NCI-H748 (cell line): Measurements from ENCODE around the gene SPC25.
A peak's percentile ranks its signal among the peaks of the same experiment; 100 is the strongest.
"Not testable (repeated sequence)": the region's sequence is repeated elsewhere in the genome, so short reads cannot be mapped to it uniquely, and the experiment has no call there.

Experiments
- DNase-seq: peaks from one replicate; lab custom pipeline; 2025; ENCODE audit not compliant: unreplicated experiment; lab: John Stamatoyannopoulos, UW

The SPC25 gene

GRCh38 chr2:168903888-168904287, 13.7 kb upstream of the SPC25 start:
- DNase-seq: no peak

GRCh38 chr2:168901003-168901402, 10.8 kb upstream of the SPC25 start, which contains the start of gene G6PC2:
Gene G6PC2 (plus strand): TSS chr2:168901291. CDS start chr2:168901332, 41 bp downstream.
- DNase-seq: peak; percentile 36

- DNase-seq: no peak
Measured at GRCh38 chr2:168897449-168897848, 7.2 kb upstream of the SPC25 start.

- DNase-seq: no peak
Measured at GRCh38 chr2:168896783-168897182, 6.6 kb upstream of the SPC25 start.

GRCh38 chr2:168895771-168896170, 5.5 kb upstream of the SPC25 start:
- DNase-seq: peak; percentile 19

GRCh38 chr2:168894720-168895119, 4.5 kb upstream of the SPC25 start:
- DNase-seq: no peak

- DNase-seq: no peak
Measured at GRCh38 chr2:168894101-168894500, 3.9 kb upstream of the SPC25 start.

- no peak for DNase-seq
Measured at GRCh38 chr2:168892327-168892726, 2.1 kb upstream of the SPC25 start.

- DNase-seq: no peak
Measured at GRCh38 chr2:168889635-168890005, 610 bp downstream of the SPC25 start.

- no peak for DNase-seq
Measured at GRCh38 chr2:168884975-168885374, 5.3 kb downstream of the SPC25 start.

- not testable (repeated sequence) for DNase-seq
Measured at GRCh38 chr2:168882163-168882562, 8.1 kb downstream of the SPC25 start.

GRCh38 chr2:168874368-168875054, 15.7 kb downstream of the SPC25 start:
- DNase-seq: no peak

- not testable (repeated sequence) for DNase-seq
Measured at GRCh38 chr2:168870824-168871223, 19.4 kb downstream of the SPC25 start.

- not testable (repeated sequence) for DNase-seq
Measured at GRCh38 chr2:168870369-168870768, 19.9 kb downstream of the SPC25 start.

- DNase-seq: not testable (repeated sequence)
Measured at GRCh38 chr2:168867164-168867563, 23.1 kb downstream of the SPC25 start.

- no peak for DNase-seq
Measured at GRCh38 chr2:168858146-168858545, 32.1 kb downstream of the SPC25 start.

- DNase-seq: no peak
Measured at GRCh38 chr2:168855601-168856000, 34.6 kb downstream of the SPC25 start.

- no peak for DNase-seq
Measured at GRCh38 chr2:168854651-168855050, 35.6 kb downstream of the SPC25 start.

GRCh38 chr2:168853471-168853870, 36.8 kb downstream of the SPC25 start:
- no peak for DNase-seq

- DNase-seq: no peak
Measured at GRCh38 chr2:168852481-168852880, 37.7 kb downstream of the SPC25 start.

GRCh38 chr2:168851674-168852320, 38.4 kb downstream of the SPC25 start:
- DNase-seq: peak; percentile 70

- no peak for DNase-seq
Measured at GRCh38 chr2:168850846-168851245, 39.4 kb downstream of the SPC25 start.

- peak; percentile 25 for DNase-seq
Measured at GRCh38 chr2:168849610-168850009, 40.6 kb downstream of the SPC25 start.
